IPS DF 6.9 (cell line): Measurements from ENCODE around the gene CAPN9.
"Not testable (repeated sequence)": the region's sequence is repeated elsewhere in the genome, so short reads cannot be mapped to it uniquely, and the experiment has no call there.

Experiments used
- DNase-seq: peaks from one replicate; pipeline ENCODE4 v3.0.0-alpha.2; 2013; ENCODE audit warnings: low read depth, low spot score
- H3K27ac ChIP-seq: one replicate; pipeline ENCODE4 v1.5.1; 2013; ENCODE audit warnings: low read length, control low read depth
- H3K27me3 ChIP-seq: 2 replicates; pipeline ENCODE4 v1.6.1; 2013; ENCODE audit warnings: mild to moderate bottlenecking, low read length; ENCODE audit not compliant: control insufficient read depth, insufficient read depth
- H3K36me3 ChIP-seq: 2 replicates; pipeline ENCODE4 v1.6.1; 2013; ENCODE audit warnings: low read length; ENCODE audit not compliant: control insufficient read depth, insufficient read depth
- H3K4me1 ChIP-seq: 2 replicates; pipeline ENCODE4 v1.6.1; 2013; ENCODE audit warnings: low read length; ENCODE audit not compliant: control insufficient read depth, insufficient read depth
- H3K4me3 ChIP-seq: 2 replicates; pipeline ENCODE4 v1.5.1; 2013; ENCODE audit warnings: mild to moderate bottlenecking, low read length
- H3K9me3 ChIP-seq: 2 replicates; pipeline ENCODE4 v1.6.1; 2013; ENCODE audit warnings: low read length, inconsistent platforms; ENCODE audit not compliant: control insufficient read depth, insufficient read depth
- WGBS: extraction: QIAGEN DNeasy Blood & Tissue Kit; methylation state at CpG from one replicate; pipeline ENCODE4 v1.1.7; 2013; ENCODE audit warnings: mixed read lengths, missing lambda C conversion rate; ENCODE audit not compliant: insufficient read length, insufficient coverage; 5-methylcytosine and 5-hydroxymethylcytosine counted together

The CAPN9 gene

DNA sequence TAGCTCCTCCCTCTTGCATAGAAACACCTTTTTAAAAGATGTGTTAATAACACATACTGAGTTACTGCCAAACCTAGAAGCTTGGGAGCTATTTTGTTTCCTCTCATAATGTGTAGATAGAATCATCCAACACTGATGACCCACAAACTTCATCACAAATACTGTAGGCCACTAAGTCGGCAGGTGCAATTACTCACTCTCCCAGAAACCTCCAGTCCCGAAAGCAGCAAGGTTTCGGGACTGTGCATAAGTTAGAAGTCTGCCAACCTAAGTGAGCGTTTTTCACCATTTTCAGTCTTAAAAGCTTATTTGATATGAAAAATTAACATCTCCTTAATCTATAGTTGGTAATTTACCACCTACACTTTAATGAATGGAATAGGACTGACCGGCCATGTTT is 89.2 kb downstream of the CAPN9 start:
- no peak for DNase-seq
- no peaks in the 10 kb centered on the region for H3K4me1 ChIP-seq
- no peak overlapping the region for H3K4me3 ChIP-seq
- H3K27ac ChIP-seq, result no peak overlapping the region
- no CpG with 5 or more reads among the region's 5 CpGs for WGBS
- H3K36me3 ChIP-seq, result peaks cover 5% of the 10 kb centered on the region; the same call in 1 of the 2 replicates
- H3K27me3 ChIP-seq, result no peaks in the 10 kb centered on the region
- H3K9me3 ChIP-seq, result no peaks in the 10 kb centered on the region

DNA sequence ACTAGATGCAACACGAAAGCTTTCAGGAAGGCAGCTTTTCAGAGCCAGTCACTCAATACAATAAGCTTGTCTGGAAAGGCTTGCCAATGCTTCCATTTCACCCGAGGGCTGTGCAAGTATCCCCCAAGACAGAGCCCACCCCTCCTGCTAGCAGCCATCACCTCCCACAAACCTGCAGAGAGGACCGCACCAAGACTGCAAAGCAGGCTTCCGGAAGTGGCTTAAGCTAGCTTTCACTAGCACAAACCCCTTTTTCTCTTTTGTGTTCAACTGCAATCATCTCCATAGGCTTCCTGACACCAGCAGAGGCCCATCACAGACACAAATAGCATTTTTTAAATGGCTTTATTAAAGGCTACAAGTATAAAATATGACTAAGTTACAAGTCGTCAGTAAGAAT is 89.6 kb downstream of the CAPN9 start:
- no peak overlapping the region for H3K4me3 ChIP-seq
- no CpG with 5 or more reads among the region's 5 CpGs for WGBS
- peaks cover 5% of the 10 kb centered on the region; the same call in 1 of the 2 replicates for H3K36me3 ChIP-seq
- H3K27ac ChIP-seq, result no peak overlapping the region
- H3K27me3 ChIP-seq, result no peaks in the 10 kb centered on the region
- H3K9me3 ChIP-seq, result no peaks in the 10 kb centered on the region
- H3K4me1 ChIP-seq, result no peaks in the 10 kb centered on the region
- no peak for DNase-seq

DNA sequence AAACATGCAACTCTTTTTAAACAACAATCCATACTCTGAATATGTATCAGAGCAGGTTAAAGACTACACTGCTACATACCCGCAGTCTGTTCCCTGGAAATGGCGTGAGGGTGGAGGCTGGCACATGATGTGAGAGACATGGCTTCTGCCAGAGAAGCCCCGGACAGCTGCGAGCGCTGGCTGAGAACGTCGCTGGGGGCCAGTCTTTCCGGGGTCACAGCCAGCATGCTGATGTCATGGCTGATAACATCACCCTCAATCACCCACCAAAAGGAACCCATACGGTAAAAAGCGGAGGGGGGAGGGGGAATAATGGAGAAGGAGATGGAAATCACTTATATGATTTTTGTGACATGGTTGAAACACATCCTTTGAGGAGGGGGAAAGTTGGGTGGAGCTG is 92.0 kb downstream of the CAPN9 start:
- no peak for DNase-seq
- no peak overlapping the region for H3K27ac ChIP-seq
- H3K4me3 ChIP-seq, result no peak overlapping the region
- no CpG with 5 or more reads among the region's 10 CpGs for WGBS
- H3K36me3 ChIP-seq, result peaks cover 14% of the 10 kb centered on the region; the same call in 1 of the 2 replicates
- no peaks in the 10 kb centered on the region for H3K27me3 ChIP-seq
- no peaks in the 10 kb centered on the region for H3K9me3 ChIP-seq
- no peaks in the 10 kb centered on the region for H3K4me1 ChIP-seq

DNA sequence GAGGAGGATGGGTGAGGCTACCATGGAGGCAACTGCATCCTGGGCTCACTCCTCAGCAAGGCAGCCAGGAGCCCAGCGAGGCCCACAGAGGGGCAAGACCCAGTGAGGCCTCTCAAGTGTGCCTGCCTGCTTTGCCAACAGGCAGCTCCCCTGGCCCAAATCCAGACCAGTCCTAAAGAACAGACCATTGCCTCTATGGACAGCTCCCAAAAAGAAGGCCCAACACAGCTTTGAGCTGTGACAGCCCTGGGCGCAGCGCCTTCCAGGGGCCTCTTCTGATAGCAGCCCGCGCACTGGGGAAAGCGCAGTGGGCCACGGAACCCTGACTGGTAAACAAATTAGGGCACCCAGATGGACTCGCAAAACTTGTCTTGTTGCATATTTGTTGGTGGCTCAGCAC is 95.6 kb downstream of the CAPN9 start:
- no peaks in the 10 kb centered on the region for H3K4me1 ChIP-seq
- no peak overlapping the region for H3K4me3 ChIP-seq
- no CpG with 5 or more reads among the region's 8 CpGs for WGBS
- H3K9me3 ChIP-seq, result no peaks in the 10 kb centered on the region
- no peaks in the 10 kb centered on the region for H3K27me3 ChIP-seq
- DNase-seq, result no peak
- H3K36me3 ChIP-seq, result peaks cover 14% of the 10 kb centered on the region; the same call in 1 of the 2 replicates
- H3K27ac ChIP-seq, result no peak overlapping the region

DNA sequence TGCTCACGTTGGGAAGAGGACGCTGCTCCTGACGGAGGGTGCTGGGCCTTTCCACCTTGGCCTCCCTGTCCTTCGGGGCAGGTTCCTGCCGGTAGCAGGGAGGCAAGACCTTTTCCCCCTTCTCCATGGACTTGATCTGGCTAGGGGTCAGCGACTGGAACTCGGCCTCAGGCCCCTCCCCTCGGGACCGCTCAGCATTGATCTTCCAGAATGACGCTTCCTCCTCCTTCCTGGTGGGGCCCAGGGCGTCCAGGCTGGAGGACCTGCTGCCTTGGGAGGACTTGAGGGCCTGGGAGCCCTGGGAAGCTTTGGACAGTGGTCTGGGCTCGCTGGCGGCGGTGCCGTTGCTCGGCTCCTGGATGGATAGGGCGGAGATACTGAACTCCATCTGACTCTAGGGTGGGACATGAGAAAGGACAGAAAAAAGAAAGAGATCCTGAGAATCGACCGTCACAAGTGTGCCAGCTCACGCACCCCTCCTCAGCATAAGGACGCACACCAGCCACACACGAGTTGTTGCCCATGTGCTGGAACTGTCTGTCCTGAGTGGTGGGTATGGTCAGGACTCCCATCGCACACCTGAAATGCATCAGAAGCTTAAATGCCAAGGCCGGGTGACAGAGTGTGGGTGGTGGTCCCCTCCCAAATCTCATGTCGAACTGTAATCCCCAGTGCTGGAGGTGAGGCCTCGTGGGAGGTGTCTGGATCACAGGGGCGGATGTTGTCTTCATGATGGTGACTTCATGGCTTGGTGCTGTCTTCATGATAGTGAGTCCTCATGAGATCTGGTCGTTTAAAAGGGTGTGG is 96.5 kb downstream of the CAPN9 start:
- H3K4me1 ChIP-seq, result no peaks in the 10 kb centered on the region
- no peaks in the 10 kb centered on the region for H3K27me3 ChIP-seq
- WGBS, result no CpG with 5 or more reads among the region's 28 CpGs
- no peak overlapping the region for H3K4me3 ChIP-seq
- DNase-seq, result no peak
- H3K9me3 ChIP-seq, result no peaks in the 10 kb centered on the region
- no peak overlapping the region for H3K27ac ChIP-seq
- peaks cover 12% of the 10 kb centered on the region; the same call in 1 of the 2 replicates for H3K36me3 ChIP-seq

DNA sequence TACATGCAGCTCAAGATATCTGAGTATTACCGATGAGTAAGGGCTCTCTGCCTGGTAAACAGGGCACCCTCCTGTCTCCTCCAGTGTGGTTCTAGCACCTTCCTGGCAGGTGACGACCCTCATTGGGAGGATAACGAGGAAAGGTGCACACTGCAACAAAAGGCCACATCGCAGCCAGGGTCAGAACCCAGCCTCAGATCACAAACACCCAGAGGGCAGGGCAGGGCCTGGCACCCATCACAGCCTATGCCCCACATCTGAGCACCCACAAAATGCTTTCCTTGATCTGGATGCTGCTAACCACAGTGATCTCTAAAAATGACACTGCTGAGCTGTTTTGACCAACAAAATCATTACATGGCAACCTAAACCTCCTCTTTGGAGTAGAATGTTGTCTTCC is 97.4 kb downstream of the CAPN9 start:
- Histone ChIP-seq H3K9me3 (no peaks in the 10 kb centered on the region), H3K27ac (no peak overlapping the region), H3K27me3 (no peaks in the 10 kb centered on the region), H3K4me1 (no peaks in the 10 kb centered on the region), H3K36me3 (peaks cover 12% of the 10 kb centered on the region; the same call in 1 of the 2 replicates), H3K4me3 (no peak overlapping the region)
- WGBS, result no CpG with 5 or more reads among the region's 4 CpGs
- DNase-seq, result no peak

DNA sequence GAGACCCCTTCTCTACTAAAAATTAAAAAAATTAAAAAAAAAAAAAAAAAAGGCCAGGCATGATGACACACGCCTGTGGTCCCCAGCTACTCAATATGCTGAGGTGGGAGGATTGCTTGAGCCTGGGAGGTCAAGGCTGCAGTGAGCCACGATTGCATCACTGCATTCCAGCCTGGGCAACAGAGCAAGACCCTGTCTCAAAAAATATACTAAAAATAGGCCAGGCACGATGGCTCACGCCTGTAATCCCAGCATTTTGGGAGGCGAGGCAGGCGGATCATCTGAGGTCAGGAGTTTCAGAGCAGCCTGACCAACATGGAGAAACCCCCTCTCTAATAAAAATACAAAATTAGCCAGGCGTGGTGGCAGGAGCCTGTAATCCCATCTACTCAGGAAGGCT is 98.0 kb downstream of the CAPN9 start:
- H3K4me1 ChIP-seq, H3K27ac ChIP-seq, H3K27me3 ChIP-seq, H3K4me3 ChIP-seq, DNase-seq, H3K9me3 ChIP-seq: not testable (repeated sequence)
- H3K36me3 ChIP-seq, result peaks cover 12% of the 10 kb centered on the region; the same call in 1 of the 2 replicates
- WGBS, result no CpG with 5 or more reads among the region's 7 CpGs

DNA sequence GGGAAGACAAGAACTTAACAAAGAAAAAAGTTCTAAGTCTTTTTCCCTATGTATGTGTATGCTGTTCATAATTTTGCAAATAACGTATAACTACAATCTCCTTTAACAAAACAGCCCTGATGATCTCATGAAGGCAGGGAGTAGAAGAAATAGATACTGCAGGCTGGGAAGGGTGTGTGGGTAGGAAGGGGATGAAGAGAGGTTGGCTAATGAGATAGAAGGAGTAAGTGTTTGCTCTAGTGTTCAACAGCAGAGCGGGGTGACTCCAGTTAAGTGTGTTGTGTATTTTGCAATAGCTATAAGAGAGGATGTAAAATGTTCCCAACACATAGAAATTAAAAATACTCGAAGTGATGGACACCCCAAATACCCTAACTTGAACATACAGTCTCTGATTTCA is 101.0 kb downstream of the CAPN9 start:
- Histone ChIP-seq H3K36me3 (peaks cover 3% of the 10 kb centered on the region; the same call in 1 of the 2 replicates), H3K4me1 (peaks cover 5% of the 10 kb centered on the region), H3K9me3 (no peaks in the 10 kb centered on the region), H3K27ac (no peak overlapping the region), H3K4me3 (no peak overlapping the region), H3K27me3 (no peaks in the 10 kb centered on the region)
- DNase-seq, result no peak
- no CpG with 5 or more reads among the region's 3 CpGs for WGBS

DNA sequence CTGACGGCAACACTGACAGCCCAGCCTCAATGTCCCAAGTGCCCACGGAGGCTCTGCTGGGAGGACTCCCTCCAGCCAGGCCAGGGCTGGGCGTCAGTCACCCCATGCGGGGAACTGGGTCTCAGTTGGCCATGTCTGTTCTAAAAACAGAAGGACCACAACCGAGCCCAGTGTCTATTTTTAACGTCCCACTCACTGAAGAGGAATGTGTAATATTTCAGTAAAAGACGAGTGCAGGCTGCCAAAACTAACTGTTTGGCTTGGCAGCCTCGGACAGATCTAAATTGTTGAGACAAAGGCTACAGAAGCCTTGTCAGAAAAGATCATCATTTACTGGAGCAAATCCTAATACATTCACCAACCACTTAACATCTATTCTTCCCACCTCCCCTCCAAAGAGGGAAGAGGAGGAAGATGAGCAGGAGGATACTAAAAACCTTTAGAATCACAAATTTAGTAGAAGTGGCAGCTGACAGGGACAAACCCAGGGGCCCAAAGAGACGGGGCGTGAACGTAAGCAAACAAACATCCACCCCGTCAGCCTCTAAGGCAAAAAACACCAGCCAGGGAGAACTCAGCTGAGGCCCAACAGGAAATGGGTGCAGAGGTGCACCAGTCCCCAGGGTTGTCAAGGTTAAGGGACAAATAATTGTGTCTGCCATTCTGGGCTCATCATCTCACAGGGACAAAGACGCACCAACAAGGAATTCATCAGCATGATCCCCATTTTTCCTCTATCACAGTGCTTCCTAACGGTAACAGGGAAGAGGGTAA is 102.5 kb downstream of the CAPN9 start:
- WGBS, result no CpG with 5 or more reads among the region's 14 CpGs
- Histone ChIP-seq H3K4me3 (no peak overlapping the region), H3K27me3 (no peaks in the 10 kb centered on the region), H3K36me3 (no peaks in the 10 kb centered on the region), H3K27ac (no peak overlapping the region), H3K4me1 (peaks cover 5% of the 10 kb centered on the region), H3K9me3 (no peaks in the 10 kb centered on the region)
- DNase-seq, result no peak

DNA sequence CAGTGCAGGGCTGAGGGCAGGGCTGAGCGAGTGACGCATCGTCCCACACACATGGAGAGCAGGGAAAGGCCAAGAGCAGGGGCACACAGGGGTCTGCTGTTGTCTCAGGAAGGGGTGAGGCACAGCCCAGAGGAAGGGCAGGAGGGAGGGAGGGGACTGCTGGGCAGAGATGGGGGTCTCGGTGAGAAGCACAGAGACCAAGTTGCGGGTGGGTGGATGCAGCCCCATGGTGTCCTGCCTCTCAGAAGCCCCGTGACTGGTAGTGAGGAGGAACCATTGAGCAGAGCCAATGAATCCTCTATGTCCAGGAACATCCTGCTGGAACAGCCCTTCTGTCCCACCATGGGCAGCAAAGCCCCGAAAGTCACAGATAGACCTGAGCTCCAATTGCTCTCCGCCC is 103.4 kb downstream of the CAPN9 start:
- Histone ChIP-seq H3K9me3 (no peaks in the 10 kb centered on the region), H3K27me3 (no peaks in the 10 kb centered on the region), H3K36me3 (no peaks in the 10 kb centered on the region), H3K4me3 (no peak overlapping the region), H3K4me1 (peaks cover 5% of the 10 kb centered on the region), H3K27ac (no peak overlapping the region)
- WGBS, result no CpG with 5 or more reads among the region's 8 CpGs
- DNase-seq, result no peak
